Measurements from ENCODE around the gene PPP1R15A.
"Not testable (repeated sequence)": the region's sequence is repeated elsewhere in the genome, so short reads cannot be mapped to it uniquely, and the experiment has no call there.

The PPP1R15A gene

DNA sequence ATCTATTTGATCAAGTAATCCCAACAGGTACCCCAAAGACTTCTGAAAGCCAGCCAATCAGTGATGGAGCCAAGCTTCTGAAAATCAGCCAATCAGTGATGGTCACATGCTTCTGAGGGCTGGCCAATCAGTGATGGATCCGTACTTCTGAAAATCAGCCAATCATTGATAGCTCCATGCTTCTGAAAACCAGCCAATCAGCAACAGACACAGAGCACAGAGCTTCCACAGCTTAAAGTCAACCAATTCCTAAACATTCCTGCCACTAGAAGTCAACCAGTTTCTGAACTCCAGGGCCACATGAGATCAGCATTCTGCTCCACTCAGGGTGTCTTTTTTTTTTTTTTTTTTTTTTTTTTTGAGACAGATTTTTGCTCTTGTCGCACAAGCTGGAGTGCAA, 27.7 kb upstream of the PPP1R15A start:
- no peak for DNase-seq (ENCODE audit: low spot score in 2 of 2)

DNA sequence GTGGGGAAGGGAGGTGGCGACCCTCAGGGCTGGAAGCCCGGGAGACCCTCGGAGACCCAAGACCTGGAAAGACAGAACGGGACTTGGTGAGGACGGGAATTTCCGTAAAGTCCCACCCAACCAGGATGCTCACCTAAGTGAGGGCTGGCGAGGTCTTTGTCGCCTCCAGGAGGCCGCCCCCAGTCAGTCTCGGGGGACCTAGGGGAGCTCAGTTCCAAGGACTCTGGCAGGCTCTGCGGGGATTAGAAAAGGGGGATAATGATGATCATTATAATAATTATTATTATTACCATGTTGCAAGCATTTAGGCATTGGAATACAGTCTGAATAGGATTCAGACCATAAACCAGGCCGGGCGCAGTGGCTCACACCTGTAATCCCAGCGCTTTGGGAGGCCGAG, 26.8 kb upstream of the PPP1R15A start:
- Mint-ChIP-seq H3K4me1 (peaks cover 2% of the 10 kb centered on the region), H3K9me3 (no peaks in the 10 kb centered on the region), H3K4me3 (no peak overlapping the region), H3K27ac (no peak overlapping the region), H3K36me3 (no peaks in the 10 kb centered on the region), H3K27me3 (no peaks in the 10 kb centered on the region)
- DNase-seq (ENCODE audit: low spot score in 2 of 2) (no peak), ATAC-seq (ENCODE audit: low read depth) (no peak)

More for the DNA sequence above, 27.7 kb upstream of the PPP1R15A start:
- no peak overlapping the region for H3K27ac Mint-ChIP-seq
- no peaks in the 10 kb centered on the region for H3K9me3 Mint-ChIP-seq
- H3K27me3 Mint-ChIP-seq = no peaks in the 10 kb centered on the region
- no peak overlapping the region for H3K4me3 Mint-ChIP-seq
- peaks cover 2% of the 10 kb centered on the region for H3K4me1 Mint-ChIP-seq
- H3K36me3 Mint-ChIP-seq = no peaks in the 10 kb centered on the region
- ATAC-seq (ENCODE audit: low read depth) = no peak

DNA sequence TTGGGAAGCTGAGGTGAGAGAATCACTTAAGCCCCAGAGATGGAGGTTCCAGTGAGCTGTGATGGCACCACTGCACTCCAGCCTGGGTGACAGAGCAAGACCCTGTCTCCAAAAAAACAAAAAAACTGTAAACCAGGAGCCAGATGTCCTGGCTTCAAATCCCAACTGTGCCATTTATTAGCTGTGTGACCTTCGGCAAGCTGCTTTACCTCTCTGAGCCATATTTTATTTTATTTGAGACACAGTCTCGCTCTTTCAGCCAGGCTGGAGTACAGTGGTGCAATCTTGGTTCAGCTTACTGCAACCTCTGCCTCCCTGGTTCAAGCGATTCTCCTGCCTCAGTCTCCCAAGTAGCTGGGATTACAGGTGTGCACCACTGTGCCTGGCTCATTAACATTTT, 25.6 kb upstream of the PPP1R15A start:
- H3K27ac Mint-ChIP-seq; H3K9me3 Mint-ChIP-seq; H3K4me1 Mint-ChIP-seq; ATAC-seq (ENCODE audit: low read depth); H3K27me3 Mint-ChIP-seq; DNase-seq (ENCODE audit: low spot score in 2 of 2); H3K36me3 Mint-ChIP-seq; H3K4me3 Mint-ChIP-seq: not testable (repeated sequence)

DNA sequence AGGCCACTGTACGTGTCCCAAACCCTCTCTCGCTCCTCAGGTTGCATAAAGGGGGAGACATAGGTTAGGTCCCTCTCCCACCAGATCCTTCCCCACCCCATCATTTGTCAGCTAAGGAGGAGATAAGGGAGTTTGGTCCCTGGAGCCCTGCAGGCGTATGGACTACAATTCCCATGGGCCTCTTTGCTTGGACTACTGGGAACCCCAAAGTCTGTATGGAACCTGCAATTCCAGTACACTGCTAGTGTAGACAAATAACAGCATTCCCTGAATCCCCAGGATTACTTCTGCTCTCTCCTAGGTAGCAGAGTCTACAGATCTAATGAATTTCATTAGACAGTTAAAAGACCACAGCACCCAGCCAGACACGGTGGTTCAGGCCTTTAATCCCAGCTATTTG, 19.9 kb upstream of the PPP1R15A start:
- H3K27me3 Mint-ChIP-seq = no peaks in the 10 kb centered on the region
- no peak overlapping the region for H3K4me3 Mint-ChIP-seq
- H3K27ac Mint-ChIP-seq = no peak overlapping the region
- no peaks in the 10 kb centered on the region for H3K36me3 Mint-ChIP-seq
- no peak for DNase-seq (ENCODE audit: low spot score in 2 of 2)
- ATAC-seq (ENCODE audit: low read depth) = no peak
- no peaks in the 10 kb centered on the region for H3K9me3 Mint-ChIP-seq
- no peaks in the 10 kb centered on the region for H3K4me1 Mint-ChIP-seq

DNA sequence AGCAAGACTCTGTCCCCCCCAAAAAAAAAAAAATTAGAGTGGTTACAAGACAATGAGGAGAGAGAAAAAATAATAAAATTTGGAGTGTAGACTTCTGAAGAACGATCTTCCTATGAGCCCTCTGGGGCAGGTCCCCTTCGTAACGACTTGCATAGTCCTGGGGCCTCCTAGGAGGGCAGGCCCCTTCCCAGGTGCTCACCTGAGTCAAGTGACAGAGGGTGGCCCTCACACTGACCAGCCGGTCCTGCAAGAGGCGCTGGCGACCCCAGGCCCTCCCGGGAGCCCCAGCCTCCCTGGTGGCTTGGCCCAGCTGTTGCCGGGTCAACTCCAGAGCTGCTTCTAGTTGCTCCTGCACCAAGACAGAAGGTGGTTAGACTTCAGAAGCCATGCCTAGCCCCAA, 18.7 kb upstream of the PPP1R15A start:
- Mint-ChIP-seq H3K27me3 (no peaks in the 10 kb centered on the region), H3K9me3 (no peaks in the 10 kb centered on the region), H3K4me3 (no peak overlapping the region), H3K27ac (no peak overlapping the region), H3K36me3 (no peaks in the 10 kb centered on the region), H3K4me1 (no peaks in the 10 kb centered on the region)
- ATAC-seq (ENCODE audit: low read depth) (no peak), DNase-seq (ENCODE audit: low spot score in 2 of 2) (no peak)

DNA sequence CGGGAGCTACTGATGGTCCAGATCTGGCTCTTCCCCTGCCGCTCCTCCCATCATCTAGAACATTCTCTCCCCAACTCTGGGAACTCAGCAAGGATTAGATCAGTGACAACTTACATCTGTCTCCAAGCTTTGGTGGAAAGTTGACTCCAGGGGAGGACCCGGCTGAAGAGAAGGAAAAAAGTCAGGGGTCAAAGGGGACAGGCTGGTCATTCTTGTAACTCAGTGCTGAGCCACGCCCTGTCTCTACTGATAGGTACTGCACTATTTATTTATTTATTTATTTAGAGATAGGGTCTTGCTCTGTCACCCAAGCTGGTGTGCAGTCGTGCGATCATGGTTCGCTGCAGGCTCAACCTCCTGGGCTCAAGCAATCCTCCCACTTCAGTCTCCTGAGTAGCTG, 18.1 kb upstream of the PPP1R15A start:
- Mint-ChIP-seq H3K36me3 (no peaks in the 10 kb centered on the region), H3K4me3 (no peak overlapping the region)
- DNase-seq (ENCODE audit: low spot score in 2 of 2) = no peak

DNA sequence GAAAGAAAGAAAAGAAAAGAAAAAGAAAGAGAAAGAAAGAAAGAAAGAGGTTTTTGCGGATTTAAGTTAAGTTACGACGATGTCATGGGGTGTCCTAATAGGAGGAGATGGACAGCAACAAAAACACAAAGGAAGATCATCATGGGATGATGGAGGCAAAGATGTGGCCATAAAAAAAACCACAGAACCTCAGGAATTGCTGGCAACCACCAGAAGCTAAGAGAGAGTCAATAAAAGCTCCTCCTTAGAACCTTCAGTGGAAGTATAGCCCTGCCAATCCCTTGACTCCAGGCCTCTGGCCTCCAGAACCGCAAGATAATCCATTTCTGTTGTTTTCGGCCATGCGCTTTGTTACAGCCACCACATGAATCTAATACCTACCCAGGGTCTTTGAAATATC, 15.3 kb upstream of the PPP1R15A start:
- Mint-ChIP-seq H3K27ac (no peak overlapping the region), H3K36me3 (no peaks in the 10 kb centered on the region), H3K9me3 (no peaks in the 10 kb centered on the region), H3K27me3 (no peaks in the 10 kb centered on the region), H3K4me1 (peaks cover 7% of the 10 kb centered on the region), H3K4me3 (no peak overlapping the region)
- ATAC-seq (ENCODE audit: low read depth) = no peak
- DNase-seq (ENCODE audit: low spot score in 2 of 2) = no peak

More for the DNA sequence above, 18.1 kb upstream of the PPP1R15A start:
- peaks cover 3% of the 10 kb centered on the region for H3K4me1 Mint-ChIP-seq
- H3K27me3 Mint-ChIP-seq = no peaks in the 10 kb centered on the region
- ATAC-seq (ENCODE audit: low read depth) = no peak
- no peak overlapping the region for H3K27ac Mint-ChIP-seq
- no peaks in the 10 kb centered on the region for H3K9me3 Mint-ChIP-seq

DNA sequence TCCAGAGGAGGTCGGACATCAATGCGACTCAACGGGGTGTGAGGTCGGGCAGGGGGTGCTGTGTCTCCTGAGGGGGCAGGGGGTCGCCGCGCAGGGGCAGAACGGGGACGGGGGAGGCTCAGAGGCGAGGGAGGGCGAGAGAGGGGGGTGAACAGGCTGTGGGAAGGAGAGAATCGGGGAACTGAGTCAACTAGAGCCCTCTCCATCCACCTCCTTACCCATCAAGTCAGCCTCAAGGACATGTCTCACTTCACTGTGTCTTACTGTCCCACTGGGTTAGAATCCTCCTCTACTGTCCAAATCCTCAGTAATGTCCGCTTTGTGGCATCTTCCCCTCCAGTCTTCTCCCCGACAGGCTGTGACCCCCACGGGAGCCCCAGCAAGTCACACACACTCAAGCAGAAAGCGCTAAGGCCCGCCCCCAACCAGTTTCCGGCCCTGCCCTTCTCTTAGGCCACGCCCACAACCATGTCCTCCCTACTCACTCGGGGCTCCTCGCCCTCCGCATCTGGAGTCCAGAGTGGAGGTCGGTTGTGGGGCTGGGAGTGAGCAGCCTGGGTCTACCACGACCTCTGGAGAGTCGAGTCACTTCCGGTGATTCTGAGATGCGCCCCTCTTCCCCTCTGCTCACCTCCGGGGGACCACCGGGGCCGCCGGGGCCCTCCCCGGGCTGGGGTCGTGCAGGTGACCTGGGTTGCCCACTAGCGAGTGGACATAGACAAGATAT, 13.1 kb upstream of the PPP1R15A start:
- H3K4me1 Mint-ChIP-seq = peaks cover 7% of the 10 kb centered on the region
- ATAC-seq (ENCODE audit: low read depth) (peak; percentile 74), DNase-seq (ENCODE audit: low spot score in 2 of 2) (peak; percentile 63 to 76)
- no peaks in the 10 kb centered on the region for H3K36me3 Mint-ChIP-seq
- H3K4me3 Mint-ChIP-seq = peak overlapping the region; percentile 90
- no peaks in the 10 kb centered on the region for H3K27me3 Mint-ChIP-seq
- H3K9me3 Mint-ChIP-seq = no peaks in the 10 kb centered on the region
- peak overlapping the region; percentile 62 for H3K27ac Mint-ChIP-seq

DNA sequence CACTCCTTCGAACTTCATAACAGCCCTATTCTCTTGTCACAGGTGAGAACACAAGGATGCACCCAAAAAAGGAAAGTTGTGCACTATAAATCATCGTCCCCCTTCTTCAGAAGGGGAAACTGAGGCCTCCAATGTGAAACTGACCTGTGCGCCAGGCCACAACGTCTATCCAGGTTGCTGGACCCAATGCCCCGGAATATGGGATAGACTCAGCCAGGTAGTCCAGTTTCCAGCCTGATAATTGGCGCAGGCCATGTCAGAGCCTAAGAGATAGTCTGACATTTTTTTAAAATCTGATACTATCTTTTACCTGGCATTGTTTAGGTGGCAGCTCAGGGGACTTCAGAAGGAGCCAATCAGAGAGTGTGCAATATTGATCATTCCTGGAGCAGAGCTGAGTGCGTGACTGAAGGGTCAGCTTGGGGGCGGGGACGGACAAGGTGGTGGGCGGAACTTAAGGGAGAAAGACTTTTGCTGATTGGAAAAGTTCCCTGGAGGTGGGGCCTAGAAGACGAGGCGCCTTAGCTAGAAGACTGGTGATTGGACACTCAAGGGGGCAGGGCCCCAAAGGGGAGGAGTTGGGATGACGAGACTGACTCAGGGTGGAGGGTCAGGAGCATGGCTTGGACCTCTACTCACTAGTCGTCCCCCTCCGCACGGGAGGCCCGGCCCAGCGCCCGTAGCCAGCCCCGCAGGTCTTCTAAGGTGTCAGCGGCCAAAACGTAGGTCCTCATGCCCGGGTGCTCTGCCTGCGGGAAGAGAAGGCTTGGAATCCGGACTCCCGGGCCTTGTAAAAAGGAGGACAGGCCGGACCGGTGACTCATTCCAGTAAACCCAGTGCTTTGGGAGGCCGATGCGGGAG, 12.3 kb upstream of the PPP1R15A start:
- Mint-ChIP-seq H3K27me3 (peaks cover 2% of the 10 kb centered on the region), H3K4me1 (peaks cover 7% of the 10 kb centered on the region), H3K4me3 (peak overlapping the region; percentile 90), H3K9me3 (no peaks in the 10 kb centered on the region), H3K27ac (no peak overlapping the region), H3K36me3 (no peaks in the 10 kb centered on the region)
- DNase-seq (ENCODE audit: low spot score in 2 of 2) (peak in 1 of 2 donors; percentile 28), ATAC-seq (ENCODE audit: low read depth) (peak; percentile 23)

DNA sequence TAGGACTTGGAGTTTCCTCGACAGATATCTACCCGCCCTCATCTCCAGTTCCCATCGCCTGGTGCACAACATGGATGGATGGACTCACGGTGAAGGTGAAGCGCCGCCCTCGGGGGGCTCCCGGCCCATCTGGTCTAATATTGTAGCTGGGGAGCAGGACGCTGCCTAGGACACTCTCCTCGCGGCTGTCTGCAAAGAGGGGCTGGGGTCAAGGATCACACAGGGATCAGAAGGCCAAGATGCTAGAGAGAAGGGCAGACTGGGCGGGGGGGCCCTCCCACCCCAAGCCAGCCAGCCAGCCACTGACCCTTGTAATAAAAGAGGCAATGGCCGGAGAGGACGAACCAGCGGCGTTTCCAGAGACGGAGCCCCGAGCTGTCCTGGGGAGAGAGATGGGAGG, 10.9 kb upstream of the PPP1R15A start:
- DNase-seq (ENCODE audit: low spot score in 2 of 2) (no peak), ATAC-seq (ENCODE audit: low read depth) (no peak)
- H3K4me3 Mint-ChIP-seq = no peak overlapping the region
- H3K4me1 Mint-ChIP-seq = peaks cover 7% of the 10 kb centered on the region
- H3K9me3 Mint-ChIP-seq = no peaks in the 10 kb centered on the region
- no peak overlapping the region for H3K27ac Mint-ChIP-seq
- H3K36me3 Mint-ChIP-seq = no peaks in the 10 kb centered on the region
- peaks cover 4% of the 10 kb centered on the region for H3K27me3 Mint-ChIP-seq

DNA sequence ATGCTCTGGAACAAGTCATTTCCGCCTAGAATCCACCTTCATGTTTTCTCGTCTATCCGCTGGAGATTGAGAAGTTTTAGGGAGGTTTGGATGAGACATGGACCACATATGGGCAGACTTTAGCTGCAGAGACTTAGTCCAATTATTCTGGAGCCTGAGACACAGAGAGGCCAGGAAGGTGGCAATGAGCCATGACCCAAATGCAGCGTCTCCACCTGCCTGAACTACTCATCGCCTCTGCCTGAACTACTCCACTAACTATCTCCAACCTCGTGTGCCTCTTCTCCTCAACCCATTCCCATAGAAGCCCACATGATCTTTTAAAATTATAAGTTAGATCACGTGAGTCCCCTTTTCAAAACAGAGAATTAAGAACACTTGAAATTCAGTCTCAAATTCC, 9.4 kb upstream of the PPP1R15A start:
- no peak overlapping the region for H3K27ac Mint-ChIP-seq
- DNase-seq (ENCODE audit: low spot score in 2 of 2) (no peak), ATAC-seq (ENCODE audit: low read depth) (no peak)
- H3K27me3 Mint-ChIP-seq = peaks cover 4% of the 10 kb centered on the region
- H3K36me3 Mint-ChIP-seq = no peaks in the 10 kb centered on the region
- no peak overlapping the region for H3K4me3 Mint-ChIP-seq
- no peaks in the 10 kb centered on the region for H3K9me3 Mint-ChIP-seq
- H3K4me1 Mint-ChIP-seq = peaks cover 13% of the 10 kb centered on the region

DNA sequence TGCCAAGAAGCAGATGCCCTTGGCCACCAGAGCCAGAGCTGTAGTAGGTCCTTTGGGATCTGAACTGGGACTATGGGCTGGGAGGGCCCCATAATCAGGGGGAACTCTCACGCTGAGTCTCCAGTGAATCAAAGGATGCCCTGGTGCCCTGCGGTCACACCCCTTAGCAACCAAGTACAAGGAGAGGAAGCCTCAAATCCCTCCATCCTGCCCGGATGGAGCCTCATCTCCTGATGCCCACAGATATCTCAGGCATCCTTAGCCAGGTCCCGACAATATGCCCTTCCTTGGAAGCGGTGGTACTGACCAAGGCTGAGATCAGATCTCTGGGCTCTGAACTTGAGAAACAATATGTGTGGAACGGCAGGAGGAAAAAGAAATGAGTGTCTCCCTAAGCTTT, 5.5 kb upstream of the PPP1R15A start:
- H3K9me3 Mint-ChIP-seq = no peaks in the 10 kb centered on the region
- no peak for DNase-seq (ENCODE audit: low spot score in 2 of 2)
- no peak overlapping the region for H3K27ac Mint-ChIP-seq
- peaks cover 10% of the 10 kb centered on the region for H3K4me1 Mint-ChIP-seq
- H3K36me3 Mint-ChIP-seq = no peaks in the 10 kb centered on the region
- H3K27me3 Mint-ChIP-seq = peaks cover 8% of the 10 kb centered on the region
- H3K4me3 Mint-ChIP-seq = no peak overlapping the region
- ATAC-seq (ENCODE audit: low read depth) = no peak

DNA sequence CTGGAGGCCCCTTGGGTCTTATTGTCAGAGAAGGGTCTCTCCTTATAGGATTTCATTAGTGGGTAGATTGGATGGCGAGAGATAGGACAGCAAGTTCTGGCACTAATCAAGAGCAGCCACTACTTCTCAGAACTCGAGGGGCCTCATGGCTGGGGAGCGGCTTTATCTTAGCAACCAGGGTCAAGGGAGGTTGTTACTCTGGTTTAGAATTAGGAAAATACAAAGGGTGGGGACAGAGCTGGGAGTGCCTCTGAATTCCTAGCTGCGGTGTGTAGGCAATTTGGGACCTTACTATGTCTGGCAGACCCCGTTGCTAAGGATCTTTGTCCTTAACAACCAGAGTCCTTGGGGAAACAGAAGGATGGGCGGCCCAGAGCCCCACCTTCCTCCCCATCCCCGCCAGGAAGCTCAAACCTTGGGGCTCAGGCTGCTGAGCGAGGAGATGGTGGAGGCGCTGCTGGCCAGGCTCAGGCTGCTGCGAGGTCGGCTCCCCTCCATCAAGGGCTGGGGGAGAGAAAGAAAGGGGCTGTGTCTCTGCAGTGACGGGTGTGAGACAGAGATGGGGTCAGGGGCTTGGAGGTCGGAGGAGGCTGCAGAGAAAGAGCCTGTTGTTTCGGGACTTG, 5.0 kb upstream of the PPP1R15A start:
- H3K9me3 Mint-ChIP-seq = no peaks in the 10 kb centered on the region
- DNase-seq (ENCODE audit: low spot score in 2 of 2) (no peak), ATAC-seq (ENCODE audit: low read depth) (no peak)
- H3K27ac Mint-ChIP-seq = no peak overlapping the region
- peaks cover 8% of the 10 kb centered on the region for H3K27me3 Mint-ChIP-seq
- H3K36me3 Mint-ChIP-seq = no peaks in the 10 kb centered on the region
- no peak overlapping the region for H3K4me3 Mint-ChIP-seq
- peaks cover 12% of the 10 kb centered on the region for H3K4me1 Mint-ChIP-seq

DNA sequence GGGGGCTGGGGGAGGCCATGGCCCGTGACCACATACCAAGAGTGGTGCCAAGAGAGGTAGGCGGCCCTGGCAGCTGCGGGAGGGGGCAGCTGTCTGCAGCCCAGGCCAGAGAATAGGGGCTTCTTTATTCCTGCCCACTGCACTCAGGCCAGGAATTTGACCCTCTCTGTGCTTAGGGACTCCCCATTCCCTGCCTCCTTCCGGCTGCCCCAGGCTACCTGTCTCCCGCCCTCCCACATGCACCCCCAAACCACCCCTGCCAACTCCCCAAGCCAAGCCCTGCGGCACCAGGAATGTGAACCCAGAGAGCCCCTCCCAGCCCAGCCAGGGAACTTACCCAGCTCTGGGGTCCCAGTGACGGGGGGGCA, 4.5 kb upstream of the PPP1R15A start:
- Mint-ChIP-seq H3K9me3 (no peaks in the 10 kb centered on the region), H3K4me1 (peaks cover 14% of the 10 kb centered on the region), H3K36me3 (peaks cover 2% of the 10 kb centered on the region), H3K4me3 (no peak overlapping the region), H3K27me3 (peaks cover 8% of the 10 kb centered on the region), H3K27ac (no peak overlapping the region)
- DNase-seq (ENCODE audit: low spot score in 2 of 2) = no peak
- ATAC-seq (ENCODE audit: low read depth) = no peak
